Panc1 (cell line): ENCODE results near the gene CEP162.

ENCODE experiments used
- REST ChIP-seq, 2 experiments: IDR thresholded peaks; 2 replicates each; pipeline ENCODE4 v1.6.1; 2011 to 2012; ENCODE audit warnings: low read depth in 2 of 2, control low read depth in 1 of 2, low read length in 1 of 2, mild to moderate bottlenecking in 1 of 2, moderate library complexity in 1 of 2; ENCODE audit not compliant: insufficient read depth in 1 of 2
- SIN3A ChIP-seq: IDR thresholded peaks from 2 replicates; pipeline ENCODE4 v1.6.1; 2012; ENCODE audit warnings: low read depth, mild to moderate bottlenecking, low read length, moderate library complexity, borderline replicate concordance; ENCODE audit not compliant: insufficient read depth
- TF ChIP-seq, protein P1 (sequence below): fragments of 450-650 bp; IDR thresholded peaks from 2 replicates; pipeline ENCODE4 v1.5.1; 2017; ENCODE audit warnings: mild to moderate bottlenecking

DNA sequence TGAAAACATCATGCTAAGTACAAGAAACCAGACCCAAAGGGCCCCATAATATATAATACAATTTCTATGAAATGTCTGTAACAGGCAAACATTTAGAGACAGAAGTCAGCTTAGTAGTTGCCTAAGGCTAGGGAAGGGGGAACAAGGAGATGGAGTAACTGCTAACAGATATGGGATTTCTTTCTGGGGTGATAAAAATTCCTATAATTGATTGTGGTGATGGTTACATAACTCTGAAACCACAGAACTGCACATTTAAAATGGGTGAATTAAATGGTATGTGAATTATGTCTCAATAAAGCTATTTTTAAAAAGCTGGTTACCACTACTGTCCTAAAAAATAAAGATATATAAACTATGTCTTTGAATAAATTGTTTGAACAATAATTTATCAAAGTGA is 3.2 kb downstream of the CEP162 start:
- TF ChIP-seq REST (IDR thresholded peaks at IDR 0.05; ENCODE audit: insufficient read depth in 1 of 2, low read depth in 2 of 2, low read length in 1 of 2) (no peak), SIN3A (no peak)
- TF ChIP-seq, protein P1, sequence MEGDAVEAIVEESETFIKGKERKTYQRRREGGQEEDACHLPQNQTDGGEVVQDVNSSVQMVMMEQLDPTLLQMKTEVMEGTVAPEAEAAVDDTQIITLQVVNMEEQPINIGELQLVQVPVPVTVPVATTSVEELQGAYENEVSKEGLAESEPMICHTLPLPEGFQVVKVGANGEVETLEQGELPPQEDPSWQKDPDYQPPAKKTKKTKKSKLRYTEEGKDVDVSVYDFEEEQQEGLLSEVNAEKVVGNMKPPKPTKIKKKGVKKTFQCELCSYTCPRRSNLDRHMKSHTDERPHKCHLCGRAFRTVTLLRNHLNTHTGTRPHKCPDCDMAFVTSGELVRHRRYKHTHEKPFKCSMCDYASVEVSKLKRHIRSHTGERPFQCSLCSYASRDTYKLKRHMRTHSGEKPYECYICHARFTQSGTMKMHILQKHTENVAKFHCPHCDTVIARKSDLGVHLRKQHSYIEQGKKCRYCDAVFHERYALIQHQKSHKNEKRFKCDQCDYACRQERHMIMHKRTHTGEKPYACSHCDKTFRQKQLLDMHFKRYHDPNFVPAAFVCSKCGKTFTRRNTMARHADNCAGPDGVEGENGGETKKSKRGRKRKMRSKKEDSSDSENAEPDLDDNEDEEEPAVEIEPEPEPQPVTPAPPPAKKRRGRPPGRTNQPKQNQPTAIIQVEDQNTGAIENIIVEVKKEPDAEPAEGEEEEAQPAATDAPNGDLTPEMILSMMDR, result no peak
